ENCODE data around the gene ZCCHC24. TPM values are rescaled to one million over a fixed set of nuclear protein-coding genes. Genes with fewer than 3 reads are reported as not detected.

ZCCHC24 gene
- total and polyA plus RNA-seq, 2 experiments from 2014 or later, result 58.0 to 65.4 TPM

DNA sequence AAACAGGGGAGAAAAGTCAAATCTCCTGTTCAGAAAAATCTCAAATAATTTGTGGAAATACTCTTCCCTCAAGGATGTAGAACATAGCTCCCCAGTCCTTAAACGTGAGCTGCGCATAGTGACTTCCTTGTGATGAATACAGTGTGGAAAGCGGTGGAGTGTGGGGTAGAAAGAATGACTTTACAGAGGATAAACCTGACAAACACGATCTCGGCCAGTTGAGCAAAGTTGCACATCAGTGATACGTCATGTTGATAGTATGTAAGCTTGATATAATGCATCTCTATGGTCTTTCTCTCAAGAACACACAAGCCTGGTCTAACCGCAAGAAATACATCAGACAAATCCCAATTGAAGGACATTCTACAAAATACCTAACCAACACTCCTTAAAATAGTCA, 32.0 kb upstream of the ZCCHC24 start:
- DNase-seq (ENCODE audit: low read depth in 1 of 2, low spot score in 1 of 2), result no peak

DNA sequence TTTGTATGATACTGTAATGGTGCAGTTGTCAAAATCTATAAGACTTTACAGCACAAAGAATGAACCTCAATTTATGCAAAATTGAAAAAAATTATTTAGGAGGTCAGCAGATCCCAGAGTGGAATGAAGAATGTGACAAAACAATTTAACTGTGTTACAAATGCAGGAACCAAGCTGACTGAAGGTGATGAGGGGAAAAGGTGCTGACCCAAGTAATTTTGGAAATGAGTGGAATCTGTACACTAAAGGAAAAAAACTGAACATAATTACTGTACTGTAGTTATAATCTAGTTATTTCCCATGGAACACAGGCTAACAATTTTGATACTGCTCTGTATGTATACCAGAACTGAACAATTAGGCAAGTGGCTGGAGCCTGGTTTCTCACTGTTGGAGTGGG, 31.2 kb upstream of the ZCCHC24 start:
- Histone ChIP-seq H3K36me3 (no peaks in the 10 kb centered on the region), H3K4me3 (no peak overlapping the region), H3K27ac (no peak overlapping the region), H3K27me3 (peaks cover 4% of the 10 kb centered on the region), H3K9me3 (ENCODE audit: low read depth) (no peaks in the 10 kb centered on the region), H3K4me1 (ENCODE audit: low read depth) (no peaks in the 10 kb centered on the region)
- TF ChIP-seq, protein P1, sequence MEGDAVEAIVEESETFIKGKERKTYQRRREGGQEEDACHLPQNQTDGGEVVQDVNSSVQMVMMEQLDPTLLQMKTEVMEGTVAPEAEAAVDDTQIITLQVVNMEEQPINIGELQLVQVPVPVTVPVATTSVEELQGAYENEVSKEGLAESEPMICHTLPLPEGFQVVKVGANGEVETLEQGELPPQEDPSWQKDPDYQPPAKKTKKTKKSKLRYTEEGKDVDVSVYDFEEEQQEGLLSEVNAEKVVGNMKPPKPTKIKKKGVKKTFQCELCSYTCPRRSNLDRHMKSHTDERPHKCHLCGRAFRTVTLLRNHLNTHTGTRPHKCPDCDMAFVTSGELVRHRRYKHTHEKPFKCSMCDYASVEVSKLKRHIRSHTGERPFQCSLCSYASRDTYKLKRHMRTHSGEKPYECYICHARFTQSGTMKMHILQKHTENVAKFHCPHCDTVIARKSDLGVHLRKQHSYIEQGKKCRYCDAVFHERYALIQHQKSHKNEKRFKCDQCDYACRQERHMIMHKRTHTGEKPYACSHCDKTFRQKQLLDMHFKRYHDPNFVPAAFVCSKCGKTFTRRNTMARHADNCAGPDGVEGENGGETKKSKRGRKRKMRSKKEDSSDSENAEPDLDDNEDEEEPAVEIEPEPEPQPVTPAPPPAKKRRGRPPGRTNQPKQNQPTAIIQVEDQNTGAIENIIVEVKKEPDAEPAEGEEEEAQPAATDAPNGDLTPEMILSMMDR (IDR thresholded peaks at IDR 0.05; ENCODE audit: low read depth, low read length), result no peak
- DNase-seq (ENCODE audit: low read depth in 1 of 2, low spot score in 1 of 2), result no peak

More for the DNA sequence above, 32.0 kb upstream of the ZCCHC24 start:
- Histone ChIP-seq H3K27me3 (peaks cover 4% of the 10 kb centered on the region), H3K36me3 (no peaks in the 10 kb centered on the region), H3K9me3 (ENCODE audit: low read depth) (no peaks in the 10 kb centered on the region), H3K4me1 (ENCODE audit: low read depth) (no peaks in the 10 kb centered on the region), H3K4me3 (no peak overlapping the region), H3K27ac (no peak overlapping the region)
- TF ChIP-seq, protein P1 (IDR thresholded peaks at IDR 0.05; ENCODE audit: low read depth, low read length), result no peak

DNA sequence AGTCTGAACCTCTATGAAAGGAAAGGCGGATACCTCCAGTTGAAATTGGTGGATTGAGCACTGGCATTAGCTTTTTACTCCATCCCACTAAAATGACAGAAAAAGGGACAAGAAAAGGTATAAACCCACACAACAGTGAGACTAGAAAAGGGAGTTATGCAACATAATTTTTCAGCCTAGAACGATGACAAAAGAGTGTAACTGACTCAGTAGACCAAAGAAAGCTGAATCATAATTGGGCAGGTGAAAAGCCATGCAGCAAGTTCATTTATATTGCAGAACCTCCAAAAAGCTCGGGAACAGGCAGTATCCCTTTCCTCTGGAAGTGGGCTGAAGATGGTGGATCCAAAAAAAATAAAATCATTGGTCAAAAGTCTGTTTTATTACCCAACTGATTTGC, 30.5 kb upstream of the ZCCHC24 start:
- no peak for DNase-seq (ENCODE audit: low read depth in 1 of 2, low spot score in 1 of 2)
- Histone ChIP-seq H3K4me1 (ENCODE audit: low read depth) (no peaks in the 10 kb centered on the region), H3K9me3 (ENCODE audit: low read depth) (no peaks in the 10 kb centered on the region), H3K27ac (no peak overlapping the region), H3K36me3 (no peaks in the 10 kb centered on the region), H3K4me3 (no peak overlapping the region), H3K27me3 (peaks cover 4% of the 10 kb centered on the region)
- TF ChIP-seq, protein P1 (IDR thresholded peaks at IDR 0.05; ENCODE audit: low read depth, low read length), result no peak

DNA sequence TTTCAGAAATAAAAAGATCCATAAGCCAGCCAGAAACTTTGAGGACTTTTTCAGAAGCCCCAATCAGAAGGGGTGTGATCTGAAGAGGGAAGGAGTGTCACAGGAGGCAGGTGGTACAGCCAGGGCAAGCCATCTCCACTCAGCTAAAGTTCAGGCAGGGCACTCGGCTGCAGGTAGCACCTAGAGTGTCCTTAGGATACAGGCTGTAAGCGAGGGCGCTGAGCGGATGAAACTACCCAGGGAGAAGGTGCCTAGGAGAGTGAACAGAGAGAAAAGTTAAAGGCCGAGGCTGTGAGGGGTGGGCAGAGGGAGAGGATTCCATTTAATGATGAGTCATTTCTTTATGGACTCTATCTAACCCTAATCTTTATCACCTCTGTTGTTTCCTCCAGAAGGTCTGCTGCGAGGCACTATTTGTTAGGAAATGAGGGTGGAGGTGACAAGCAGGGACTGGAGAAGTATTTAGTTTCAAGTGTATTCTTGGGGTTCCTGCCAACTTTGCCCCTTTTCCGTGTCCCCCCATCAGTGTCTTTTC, 29.8 kb upstream of the ZCCHC24 start:
- no peaks in the 10 kb centered on the region for H3K4me1 ChIP-seq (ENCODE audit: low read depth)

DNA sequence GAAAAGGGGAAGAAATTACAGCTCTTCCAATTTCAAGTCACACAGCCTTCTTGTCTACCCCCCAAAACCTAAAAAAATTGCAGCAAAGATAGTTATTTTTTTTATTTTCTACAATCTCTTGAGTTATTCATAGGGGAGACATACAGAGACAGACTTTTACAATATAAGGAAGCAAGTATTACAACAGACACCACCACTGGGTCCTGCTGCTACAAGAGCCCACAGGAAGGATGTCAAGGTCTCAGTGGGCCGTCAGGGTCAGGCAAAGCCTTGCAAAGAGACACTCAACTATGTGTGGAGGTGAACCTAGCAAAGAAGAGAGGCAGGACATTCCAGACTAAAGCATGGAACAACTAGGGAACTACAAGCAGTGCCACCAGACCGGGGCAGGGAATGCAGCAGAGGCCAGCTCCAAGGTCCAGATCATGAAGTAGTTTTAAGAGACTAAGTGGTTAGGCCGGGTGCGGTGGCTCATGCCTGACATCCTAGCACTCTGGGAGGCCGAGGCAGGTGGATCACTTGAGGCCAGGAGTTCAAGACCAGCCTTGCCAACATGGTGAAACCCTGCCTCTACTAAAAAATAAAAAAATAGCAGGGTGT, 28.2 kb upstream of the ZCCHC24 start:
- no peaks in the 10 kb centered on the region for H3K4me1 ChIP-seq (ENCODE audit: low read depth)
- DNase-seq (ENCODE audit: low read depth in 1 of 2, low spot score in 1 of 2), result no peak
- TF ChIP-seq, protein P1 (IDR thresholded peaks at IDR 0.05; ENCODE audit: low read depth, low read length), result no peak

More for the DNA sequence above, 29.8 kb upstream of the ZCCHC24 start:
- Histone ChIP-seq H3K4me3 (no peak overlapping the region), H3K9me3 (ENCODE audit: low read depth) (no peaks in the 10 kb centered on the region), H3K36me3 (no peaks in the 10 kb centered on the region), H3K27ac (no peak overlapping the region), H3K27me3 (peaks cover 4% of the 10 kb centered on the region)
- TF ChIP-seq, protein P1 (IDR thresholded peaks at IDR 0.05; ENCODE audit: low read depth, low read length), result no peak
- no peak for DNase-seq (ENCODE audit: low read depth in 1 of 2, low spot score in 1 of 2)

More for the DNA sequence above, 28.2 kb upstream of the ZCCHC24 start:
- no peaks in the 10 kb centered on the region for H3K36me3 ChIP-seq
- H3K27ac ChIP-seq, result no peak overlapping the region
- H3K4me3 ChIP-seq, result no peak overlapping the region
- H3K27me3 ChIP-seq, result peaks cover 4% of the 10 kb centered on the region
- no peaks in the 10 kb centered on the region for H3K9me3 ChIP-seq (ENCODE audit: low read depth)

All from cardiac muscle cell (in vitro differentiated cells and primary cell).